Nephron progenitor cell (in vitro differentiated cells): Measurements from ENCODE around the gene BBC3.
"Not testable (repeated sequence)": the region's sequence is repeated elsewhere in the genome, so short reads cannot be mapped to it uniquely, and the experiment has no call there.

Source experiments
- DNase-seq: peaks from one replicate; pipeline ENCODE4 v3.0.0; 2021
- H3K27ac Mint-ChIP-seq: 2 replicates; pipeline ENCODE4 v1.8.0; 2021; ENCODE audit warnings: mild to moderate bottlenecking, moderate library complexity, mixed read lengths
- H3K27me3 Mint-ChIP-seq: 2 replicates; pipeline ENCODE4 v1.8.0; 2021; ENCODE audit warnings: mild to moderate bottlenecking, low read depth, mixed read lengths; ENCODE audit not compliant: poor library complexity
- H3K36me3 Mint-ChIP-seq: 2 replicates; pipeline ENCODE4 v1.8.0; 2021; ENCODE audit warnings: low read depth, mixed read lengths
- H3K4me1 Mint-ChIP-seq: 2 replicates; pipeline ENCODE4 v1.8.0; 2021; ENCODE audit warnings: mixed read lengths
- H3K4me3 Mint-ChIP-seq: 2 replicates; pipeline ENCODE4 v1.8.0; 2021; ENCODE audit warnings: mild to moderate bottlenecking, moderate library complexity, mixed read lengths
- H3K9me3 Mint-ChIP-seq: 2 replicates; pipeline ENCODE4 v1.8.0; 2021; ENCODE audit warnings: mild to moderate bottlenecking, moderate library complexity, mixed read lengths
- CTCF ChIP-seq: fragments of 200-600 bp; sonication (generic); IDR thresholded peaks from 2 replicates; pipeline ENCODE4 v1.5.0; 2021; ENCODE audit warnings: antibody characterized with exemption

The BBC3 gene

GRCh38 chr19:47255879-47256692 lies 25.1 kb upstream of the BBC3 start, which contains the start of gene CCDC9:
Gene CCDC9, plus strand, starts transcription at chr19:47256525. Its CDS starts 1,876 bp downstream, at chr19:47258401.
- peak within 1 kb of the TSS; percentile 99 for H3K27ac Mint-ChIP-seq
- peak within 1 kb of the TSS; percentile 93 for H3K4me3 Mint-ChIP-seq
- H3K4me1 Mint-ChIP-seq = peaks cover 36% of the 10 kb centered on the region
- H3K9me3 Mint-ChIP-seq = no peaks in the 10 kb centered on the region
- TF ChIP-seq CTCF = no peak
- H3K27me3 Mint-ChIP-seq = peaks cover 8% of the 10 kb centered on the region
- H3K36me3 Mint-ChIP-seq = peaks cover 30% of the 10 kb centered on the region
- DNase-seq = peak; percentile 96

GRCh38 chr19:47253970-47254369 lies 23.0 kb upstream of the BBC3 start:
- no peak for TF ChIP-seq CTCF
- peaks cover 23% of the 10 kb centered on the region for H3K4me1 Mint-ChIP-seq

GRCh38 chr19:47253467-47253881 lies 22.5 kb upstream of the BBC3 start:
- Mint-ChIP-seq H3K4me3 (no peak overlapping the region), H3K27me3 (peaks cover 8% of the 10 kb centered on the region), H3K9me3 (no peaks in the 10 kb centered on the region), H3K27ac (no peak overlapping the region), H3K4me1 (peaks cover 18% of the 10 kb centered on the region), H3K36me3 (peaks cover 7% of the 10 kb centered on the region)
- TF ChIP-seq CTCF = no peak
- DNase-seq = no peak

More at GRCh38 chr19:47253970-47254369, 23.0 kb upstream of the BBC3 start:
- DNase-seq = no peak
- Mint-ChIP-seq H3K9me3 (no peaks in the 10 kb centered on the region), H3K27me3 (peaks cover 8% of the 10 kb centered on the region), H3K27ac (no peak overlapping the region), H3K4me3 (no peak overlapping the region), H3K36me3 (peaks cover 10% of the 10 kb centered on the region)

GRCh38 chr19:47253016-47253415 lies 22.0 kb upstream of the BBC3 start:
- not testable (repeated sequence) for H3K36me3 Mint-ChIP-seq, H3K27ac Mint-ChIP-seq, DNase-seq, H3K9me3 Mint-ChIP-seq, H3K27me3 Mint-ChIP-seq, H3K4me3 Mint-ChIP-seq
- H3K4me1 Mint-ChIP-seq = peaks cover 14% of the 10 kb centered on the region

GRCh38 chr19:47247308-47247990 lies 16.4 kb upstream of the BBC3 start:
- Mint-ChIP-seq H3K36me3 (no peaks in the 10 kb centered on the region), H3K27ac (no peak overlapping the region), H3K4me3 (no peak overlapping the region), H3K27me3 (peaks cover 28% of the 10 kb centered on the region), H3K4me1 (peaks cover 9% of the 10 kb centered on the region), H3K9me3 (no peaks in the 10 kb centered on the region)
- DNase-seq = peak; percentile 81
- TF ChIP-seq CTCF = peak; percentile 89

- H3K27ac Mint-ChIP-seq = no peak overlapping the region
- H3K27me3 Mint-ChIP-seq = peaks cover 29% of the 10 kb centered on the region
- peak; percentile 90 for DNase-seq
- no peaks in the 10 kb centered on the region for H3K9me3 Mint-ChIP-seq
- no peaks in the 10 kb centered on the region for H3K36me3 Mint-ChIP-seq
- peak overlapping the region; percentile 69 for H3K4me3 Mint-ChIP-seq
- H3K4me1 Mint-ChIP-seq = peaks cover 8% of the 10 kb centered on the region
- TF ChIP-seq CTCF = peak; percentile 97
Observed at GRCh38 chr19:47243776-47244547, 13.0 kb upstream of the BBC3 start.
